Tibial artery (tissue), 4 donors: ENCODE measurements around the gene RPL10.
A peak's percentile ranks its signal among the peaks of the same experiment; 100 is the strongest.

Experiments
- DNase-seq, 2 donors: peaks; one replicate each; pipeline ENCODE4 v3.0.0-alpha.2; 2019
- H3K27ac ChIP-seq, 2 donors: fragments of 200-600 bp; sonication (generic) in 1 of 2; 1 replicate in 1 of 2; 2 replicates in 1 of 2; pipeline ENCODE4 v1.5.1; 2018 to 2019; ENCODE audit warnings: mild to moderate bottlenecking in 1 of 2
- H3K27me3 ChIP-seq, 2 donors: fragments of 200-600 bp; sonication (generic) in 1 of 2; one replicate each; pipeline versions ENCODE4 v1.5.1 to v1.6.0; 2016 to 2019
- H3K36me3 ChIP-seq, 3 donors: fragments of 200-600 bp; sonication (generic) in 2 of 3; one replicate each; pipeline ENCODE4 v1.5.1; 2016 to 2019; ENCODE audit warnings: mild to moderate bottlenecking in 2 of 3
- H3K4me1 ChIP-seq, 4 donors: fragments of 200-600 bp; sonication (generic) in 2 of 4; 1 replicate in 3 of 4; 2 replicates in 1 of 4; pipeline ENCODE4 v1.5.1; 2016 to 2019
- H3K4me3 ChIP-seq, 2 donors: fragments of 200-600 bp; sonication (generic) in 1 of 2; 1 replicate in 1 of 2; 2 replicates in 1 of 2; pipeline ENCODE4 v1.5.1; 2018 to 2019; ENCODE audit warnings: mild to moderate bottlenecking in 2 of 2
- H3K9me3 ChIP-seq, 3 donors: fragments of 200-600 bp; sonication (generic) in 1 of 3; one replicate each; pipeline ENCODE4 v1.5.1; 2016 to 2019
- CTCF ChIP-seq, 2 experiments: fragments of 200-600 bp in 1 of 2; fragments of 450-650 bp in 1 of 2; IDR thresholded peaks; one replicate each; pipeline ENCODE4 v1.5.1; 2017 to 2019; ENCODE audit warnings: antibody characterized with exemption in 2 of 2, mild to moderate bottlenecking in 1 of 2, moderate library complexity in 1 of 2
- intact Hi-C: fragments of 100-400 bp; cut with DNase I; formaldehyde crosslinking; loops from one replicate; pipeline ENCODE4 v1.15.0; 2023; ENCODE audit warnings: low total_unique reads

RPL10 gene

GRCh38 chrX:154401918-154402621 lies 3.9 kb downstream of the RPL10 start:
- peaks cover 15 to 24% (median 23%) of the 10 kb centered on the region in 3 donors for H3K36me3 ChIP-seq
- H3K9me3 ChIP-seq, result no peaks in the 10 kb centered on the region
- DNase-seq, result no peak
- intact Hi-C loops, result loop anchor here (5.0 kb wide), 1 partner anchor 130 kb away; no protein-coding TSS in a partner anchor
- no peaks in the 10 kb centered on the region for H3K27me3 ChIP-seq
- H3K4me1 ChIP-seq, result peaks cover 0 to 19% (median 12%) of the 10 kb centered on the region in 4 donors
- no peak overlapping the region for H3K27ac ChIP-seq
- no peak for TF ChIP-seq CTCF (IDR thresholded peaks at IDR 0.05)
- H3K4me3 ChIP-seq, result no peak overlapping the region

GRCh38 chrX:154402622-154403127 lies 4.5 kb downstream of the RPL10 start:
- peaks cover 0 to 19% (median 12%) of the 10 kb centered on the region in 4 donors for H3K4me1 ChIP-seq
- DNase-seq, result peak in 1 of 2 donors; percentile 38
- no peaks in the 10 kb centered on the region for H3K9me3 ChIP-seq
- peaks cover 15 to 24% (median 23%) of the 10 kb centered on the region in 3 donors for H3K36me3 ChIP-seq
- H3K4me3 ChIP-seq, result no peak overlapping the region
- H3K27ac ChIP-seq, result no peak overlapping the region
- TF ChIP-seq CTCF (IDR thresholded peaks at IDR 0.05), result no peak
- intact Hi-C loops, result loop anchor here (5.0 kb wide), 1 partner anchor 130 kb away; no protein-coding TSS in a partner anchor
- H3K27me3 ChIP-seq, result no peaks in the 10 kb centered on the region

- Histone ChIP-seq H3K27me3 (no peaks in the 10 kb centered on the region), H3K4me3 (no peak overlapping the region), H3K27ac (no peak overlapping the region), H3K36me3 (peaks cover 15 to 24% (median 23%) of the 10 kb centered on the region in 3 donors), H3K4me1 (peaks cover 0 to 19% (median 14%) of the 10 kb centered on the region in 4 donors), H3K9me3 (no peaks in the 10 kb centered on the region)
- intact Hi-C loops, result loop anchor here (5.0 kb wide), 1 partner anchor 129 kb away; no protein-coding TSS in a partner anchor
- peak in 1 of 2 donors; percentile 45 for DNase-seq
- TF ChIP-seq CTCF (IDR thresholded peaks at IDR 0.05), result no peak
Observed at GRCh38 chrX:154403192-154403591, 5.0 kb downstream of the RPL10 start.

- Histone ChIP-seq H3K4me3 (no peak overlapping the region), H3K36me3 (peaks cover 15 to 24% (median 23%) of the 10 kb centered on the region in 3 donors), H3K9me3 (no peaks in the 10 kb centered on the region), H3K27me3 (no peaks in the 10 kb centered on the region), H3K4me1 (peaks cover 0 to 22% (median 14%) of the 10 kb centered on the region in 4 donors), H3K27ac (no peak overlapping the region)
- intact Hi-C loops, result loop anchor here (5.0 kb wide), 1 partner anchor 128 kb away; no protein-coding TSS in a partner anchor
- TF ChIP-seq CTCF (IDR thresholded peaks at IDR 0.05), result no peak
- DNase-seq, result no peak
Observed at GRCh38 chrX:154403858-154404257, 5.7 kb downstream of the RPL10 start.

GRCh38 chrX:154404625-154405192 lies 6.5 kb downstream of the RPL10 start:
- Histone ChIP-seq H3K36me3 (peaks cover 7 to 17% (median 16%) of the 10 kb centered on the region in 3 donors), H3K27ac (no peak overlapping the region), H3K27me3 (no peaks in the 10 kb centered on the region), H3K4me3 (no peak overlapping the region), H3K4me1 (peaks cover 0 to 18% (median 10%) of the 10 kb centered on the region in 4 donors), H3K9me3 (no peaks in the 10 kb centered on the region)
- peak in 1 of 2 donors; percentile 33 for DNase-seq
- TF ChIP-seq CTCF (IDR thresholded peaks at IDR 0.05), result no peak
- intact Hi-C loops, result loop anchor here (5.0 kb wide), 1 partner anchor 128 kb away; no protein-coding TSS in a partner anchor
